ENCODE results near the gene CDH5. TPM values are rescaled to one million over a fixed set of nuclear protein-coding genes. Genes with fewer than 3 reads are reported as not detected.
"Not testable (repeated sequence)": the region's sequence is repeated elsewhere in the genome, so short reads cannot be mapped to it uniquely, and the experiment has no call there.

Gene CDH5
- total RNA-seq, 1 experiment from 2014 or later: not detected

DNA sequence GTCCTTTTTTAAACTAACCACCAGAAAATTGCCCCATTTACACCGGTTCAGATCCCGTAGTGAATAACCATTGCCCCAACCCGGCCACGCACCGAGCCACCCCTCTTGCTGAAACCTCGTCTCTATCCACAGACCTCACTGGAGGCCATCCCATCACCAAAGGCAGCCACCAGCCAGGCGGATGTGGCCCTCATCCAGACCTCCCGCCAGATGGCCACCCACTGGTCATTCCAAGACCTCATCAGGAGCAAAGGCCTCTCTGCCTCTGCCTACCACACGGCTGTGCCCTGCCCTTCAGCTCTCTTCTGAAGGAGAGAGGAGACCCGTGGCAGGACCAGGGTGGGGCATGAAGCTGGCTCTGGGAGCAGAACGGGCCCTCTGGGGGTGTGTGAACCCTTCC is 38.2 kb upstream of the CDH5 start:
- TF ChIP-seq, protein P1, sequence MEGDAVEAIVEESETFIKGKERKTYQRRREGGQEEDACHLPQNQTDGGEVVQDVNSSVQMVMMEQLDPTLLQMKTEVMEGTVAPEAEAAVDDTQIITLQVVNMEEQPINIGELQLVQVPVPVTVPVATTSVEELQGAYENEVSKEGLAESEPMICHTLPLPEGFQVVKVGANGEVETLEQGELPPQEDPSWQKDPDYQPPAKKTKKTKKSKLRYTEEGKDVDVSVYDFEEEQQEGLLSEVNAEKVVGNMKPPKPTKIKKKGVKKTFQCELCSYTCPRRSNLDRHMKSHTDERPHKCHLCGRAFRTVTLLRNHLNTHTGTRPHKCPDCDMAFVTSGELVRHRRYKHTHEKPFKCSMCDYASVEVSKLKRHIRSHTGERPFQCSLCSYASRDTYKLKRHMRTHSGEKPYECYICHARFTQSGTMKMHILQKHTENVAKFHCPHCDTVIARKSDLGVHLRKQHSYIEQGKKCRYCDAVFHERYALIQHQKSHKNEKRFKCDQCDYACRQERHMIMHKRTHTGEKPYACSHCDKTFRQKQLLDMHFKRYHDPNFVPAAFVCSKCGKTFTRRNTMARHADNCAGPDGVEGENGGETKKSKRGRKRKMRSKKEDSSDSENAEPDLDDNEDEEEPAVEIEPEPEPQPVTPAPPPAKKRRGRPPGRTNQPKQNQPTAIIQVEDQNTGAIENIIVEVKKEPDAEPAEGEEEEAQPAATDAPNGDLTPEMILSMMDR (IDR thresholded peaks at IDR 0.05; ENCODE audit: unreplicated experiment): no peak
- no peaks in the 10 kb centered on the region for H3K9me3 Mint-ChIP-seq (ENCODE audit: unreplicated experiment)
- H3K4me3 Mint-ChIP-seq (ENCODE audit: unreplicated experiment): no peak overlapping the region
- CTCF ChIA-PET: interaction anchor here (0.6 to 2.4 kb wide), 4 partner anchors 17 to 53 kb away, joined by 3 to 16 read pairs (median 4); no protein-coding TSS in a partner anchor
- BruUV-seq (replicated peaks): no TSS peak
- peaks cover 21% of the 10 kb centered on the region for H3K27me3 Mint-ChIP-seq (ENCODE audit: insufficient read depth, unreplicated experiment)
- no peaks in the 10 kb centered on the region for H3K36me3 Mint-ChIP-seq (ENCODE audit: insufficient read depth, unreplicated experiment)
- no peak overlapping the region for H3K27ac Mint-ChIP-seq (ENCODE audit: low read depth, unreplicated experiment)
- intact Hi-C loops (cut with micrococcal nuclease): no loop called here
- POLR2A ChIA-PET: no interaction called here
- DNase-seq (ENCODE audit: unreplicated experiment): no peak
- no peaks in the 10 kb centered on the region for H3K4me1 Mint-ChIP-seq (ENCODE audit: insufficient read depth, unreplicated experiment)

DNA sequence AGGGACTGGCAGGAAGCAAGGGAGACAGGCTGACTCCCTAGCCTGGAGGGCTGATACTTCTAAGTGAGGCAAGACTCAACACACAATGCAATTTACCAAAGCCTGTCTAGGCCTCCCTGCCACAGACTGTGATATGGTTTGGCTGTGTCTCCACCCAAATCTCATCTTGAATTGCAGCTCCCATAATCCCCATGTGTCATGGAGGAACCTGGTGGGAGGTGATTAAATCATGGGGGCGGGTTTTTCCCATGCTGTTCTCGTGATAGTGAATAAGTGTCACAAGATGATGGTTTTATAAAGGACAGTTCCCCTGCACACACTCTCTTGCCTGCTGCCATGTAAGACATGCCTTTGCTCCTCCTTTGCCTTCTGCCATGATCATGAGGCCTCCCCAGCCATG is 35.0 kb upstream of the CDH5 start:
- H3K27me3 Mint-ChIP-seq (ENCODE audit: insufficient read depth, unreplicated experiment): peaks cover 40% of the 10 kb centered on the region
- CTCF ChIA-PET: interaction anchor here (0.6 to 3.1 kb wide), 4 partner anchors 9 to 153 kb away, joined by 3 to 22 read pairs (median 4); no protein-coding TSS in a partner anchor

DNA sequence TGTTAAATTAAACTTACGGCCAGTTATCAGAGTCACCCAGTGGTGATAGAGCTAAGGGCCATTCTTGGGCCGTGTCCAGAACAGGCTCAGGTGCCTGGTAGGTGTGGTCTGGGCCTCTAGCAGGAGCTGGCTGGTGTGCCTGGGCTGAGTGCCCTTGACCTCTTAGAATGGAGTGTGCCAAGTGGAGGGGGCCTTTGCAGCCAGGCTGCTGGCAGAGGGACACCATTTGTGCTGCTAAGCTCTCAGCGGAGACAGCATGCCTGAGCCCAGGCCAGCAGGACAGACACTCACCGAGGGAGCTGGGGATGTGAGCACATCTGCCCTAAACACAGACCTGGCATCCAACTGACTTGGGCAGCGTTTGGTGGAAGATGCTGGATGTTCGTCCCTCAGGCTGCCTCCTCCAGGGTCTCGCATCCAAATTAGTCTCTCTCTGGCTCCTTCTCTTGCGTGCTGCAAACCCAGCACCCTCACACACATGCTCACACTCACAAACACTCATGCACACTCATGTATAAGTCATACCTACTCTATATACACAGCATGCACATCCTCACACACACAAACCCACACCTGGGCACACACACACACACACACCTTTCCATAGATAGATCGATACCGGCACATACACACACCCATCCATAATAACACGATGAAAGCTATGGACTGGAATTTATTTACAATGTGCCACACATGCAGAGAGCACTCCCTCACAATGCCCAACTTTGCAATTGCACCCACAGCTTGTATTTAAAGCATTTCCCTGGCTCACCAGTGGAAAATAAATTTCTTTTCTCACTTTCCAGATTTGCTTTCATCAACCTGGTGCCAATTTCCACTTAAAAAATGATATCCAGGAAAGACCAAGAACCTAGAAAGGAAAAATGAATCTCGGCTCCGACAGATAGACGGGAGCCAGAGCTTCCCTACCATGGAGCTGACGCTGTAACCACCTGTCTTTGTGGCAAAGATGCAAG is 33.6 kb upstream of the CDH5 start:
- Mint-ChIP-seq H3K36me3 (ENCODE audit: insufficient read depth, unreplicated experiment) (no peaks in the 10 kb centered on the region), H3K9me3 (ENCODE audit: unreplicated experiment) (peaks cover 9% of the 10 kb centered on the region), H3K27ac (ENCODE audit: low read depth, unreplicated experiment) (no peak overlapping the region), H3K4me1 (ENCODE audit: insufficient read depth, unreplicated experiment) (peaks cover 4% of the 10 kb centered on the region), H3K27me3 (ENCODE audit: insufficient read depth, unreplicated experiment) (peaks cover 54% of the 10 kb centered on the region), H3K4me3 (ENCODE audit: unreplicated experiment) (no peak overlapping the region)
- DNase-seq (ENCODE audit: unreplicated experiment): no peak
- ChIA-PET POLR2A (no interaction called here), CTCF (interaction anchor here (0.9 to 3.1 kb wide), 4 partner anchors 9 to 26 kb away, joined by 3 to 22 read pairs (median 3); no protein-coding TSS in a partner anchor)
- TF ChIP-seq, protein P1 (IDR thresholded peaks at IDR 0.05; ENCODE audit: unreplicated experiment): no peak
- intact Hi-C loops (cut with micrococcal nuclease): no loop called here
- BruUV-seq (replicated peaks): no TSS peak

More for the DNA sequence above, 35.0 kb upstream of the CDH5 start:
- intact Hi-C loops (cut with micrococcal nuclease); POLR2A ChIA-PET; H3K9me3 Mint-ChIP-seq (ENCODE audit: unreplicated experiment); H3K4me1 Mint-ChIP-seq (ENCODE audit: insufficient read depth, unreplicated experiment); H3K36me3 Mint-ChIP-seq (ENCODE audit: insufficient read depth, unreplicated experiment); H3K27ac Mint-ChIP-seq (ENCODE audit: low read depth, unreplicated experiment); H3K4me3 Mint-ChIP-seq (ENCODE audit: unreplicated experiment); BruUV-seq (replicated peaks); DNase-seq (ENCODE audit: unreplicated experiment): not testable (repeated sequence)

DNA sequence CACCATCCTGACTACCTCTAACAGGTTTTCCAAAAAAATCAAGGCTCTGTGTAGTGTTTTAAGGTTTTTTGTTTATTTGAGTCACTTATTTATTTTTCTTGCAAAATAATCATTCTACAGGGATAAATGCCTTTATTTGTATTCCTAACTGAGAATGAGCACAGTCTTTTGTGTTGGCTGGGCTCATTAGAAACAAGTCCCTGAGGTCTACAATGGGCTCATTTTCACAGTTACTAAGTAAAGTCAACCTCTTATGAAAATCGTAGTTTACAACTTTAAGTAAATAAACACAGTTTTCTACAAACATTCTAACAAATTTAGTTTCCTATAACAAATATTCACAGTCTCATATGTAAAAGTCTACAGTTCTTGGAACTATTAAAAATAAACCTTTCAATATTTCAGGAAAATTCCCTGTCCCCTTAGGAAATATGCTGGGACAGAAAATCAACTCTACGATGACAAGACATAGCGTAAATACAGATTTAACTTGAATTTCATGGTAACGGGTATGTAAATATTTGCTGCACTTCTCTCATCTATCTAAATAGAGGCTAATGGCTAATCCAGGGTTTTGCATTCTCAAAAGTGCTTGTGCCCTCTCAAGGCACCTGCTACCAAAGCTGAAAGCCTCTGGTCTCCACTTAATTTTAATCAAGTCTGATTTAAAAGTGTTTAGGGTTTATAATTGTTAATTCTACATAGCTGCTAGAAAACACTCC is 31.5 kb upstream of the CDH5 start:
- TF ChIP-seq, protein P1 (IDR thresholded peaks at IDR 0.05; ENCODE audit: unreplicated experiment): no peak
- Mint-ChIP-seq H3K4me1 (ENCODE audit: insufficient read depth, unreplicated experiment) (peaks cover 4% of the 10 kb centered on the region), H3K4me3 (ENCODE audit: unreplicated experiment) (no peak overlapping the region), H3K9me3 (ENCODE audit: unreplicated experiment) (peaks cover 13% of the 10 kb centered on the region), H3K27me3 (ENCODE audit: insufficient read depth, unreplicated experiment) (peaks cover 60% of the 10 kb centered on the region), H3K36me3 (ENCODE audit: insufficient read depth, unreplicated experiment) (no peaks in the 10 kb centered on the region), H3K27ac (ENCODE audit: low read depth, unreplicated experiment) (no peak overlapping the region)
- no TSS peak for BruUV-seq (replicated peaks)
- ChIA-PET CTCF (interaction anchor here (1.9 to 2.1 kb wide), 2 partner anchors 10 to 22 kb away, joined by 9 to 17 read pairs; no protein-coding TSS in a partner anchor), POLR2A (no interaction called here)
- intact Hi-C loops (cut with micrococcal nuclease): no loop called here
- DNase-seq (ENCODE audit: unreplicated experiment): no peak
